GM12873 (cell line): ENCODE results near the gene LMNA.

Experiments
- TF ChIP-seq, protein P1 (sequence below): IDR thresholded peaks from 2 replicates; pipeline ENCODE4 v1.5.1; 2012; ENCODE audit warnings: low read depth, mild to moderate bottlenecking, moderate library complexity, low read length, control low read depth; ENCODE audit not compliant: insufficient read depth; ENCODE audit errors: missing control alignments

The LMNA gene

DNA sequence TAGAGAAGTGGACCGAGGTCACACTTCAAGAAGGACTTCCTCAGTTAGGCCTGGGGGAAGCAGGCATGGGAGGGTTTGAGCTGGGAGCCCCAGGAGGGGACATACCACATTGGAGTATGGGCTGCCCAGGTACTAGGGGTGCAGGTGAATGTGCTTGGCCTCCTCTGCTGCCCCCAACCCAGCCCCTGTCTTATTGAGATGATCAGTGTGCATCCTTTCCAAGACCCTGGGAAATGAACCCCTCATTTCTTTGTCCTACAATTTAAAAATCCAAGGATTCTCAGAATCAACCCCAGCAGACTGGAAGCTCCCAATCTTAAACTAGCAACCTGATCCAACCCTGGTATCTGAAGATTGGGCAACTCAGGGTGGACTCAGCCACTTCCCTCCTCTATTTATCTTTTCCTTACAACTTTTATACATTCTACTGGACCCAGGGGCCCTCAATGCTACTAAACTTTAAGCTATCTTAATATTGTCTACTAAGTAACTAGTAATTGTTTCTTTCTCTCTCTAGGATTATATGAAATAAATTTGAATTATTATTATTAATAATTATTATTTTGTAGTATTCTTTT, 41.3 kb upstream of the LMNA start:
- TF ChIP-seq, protein P1, sequence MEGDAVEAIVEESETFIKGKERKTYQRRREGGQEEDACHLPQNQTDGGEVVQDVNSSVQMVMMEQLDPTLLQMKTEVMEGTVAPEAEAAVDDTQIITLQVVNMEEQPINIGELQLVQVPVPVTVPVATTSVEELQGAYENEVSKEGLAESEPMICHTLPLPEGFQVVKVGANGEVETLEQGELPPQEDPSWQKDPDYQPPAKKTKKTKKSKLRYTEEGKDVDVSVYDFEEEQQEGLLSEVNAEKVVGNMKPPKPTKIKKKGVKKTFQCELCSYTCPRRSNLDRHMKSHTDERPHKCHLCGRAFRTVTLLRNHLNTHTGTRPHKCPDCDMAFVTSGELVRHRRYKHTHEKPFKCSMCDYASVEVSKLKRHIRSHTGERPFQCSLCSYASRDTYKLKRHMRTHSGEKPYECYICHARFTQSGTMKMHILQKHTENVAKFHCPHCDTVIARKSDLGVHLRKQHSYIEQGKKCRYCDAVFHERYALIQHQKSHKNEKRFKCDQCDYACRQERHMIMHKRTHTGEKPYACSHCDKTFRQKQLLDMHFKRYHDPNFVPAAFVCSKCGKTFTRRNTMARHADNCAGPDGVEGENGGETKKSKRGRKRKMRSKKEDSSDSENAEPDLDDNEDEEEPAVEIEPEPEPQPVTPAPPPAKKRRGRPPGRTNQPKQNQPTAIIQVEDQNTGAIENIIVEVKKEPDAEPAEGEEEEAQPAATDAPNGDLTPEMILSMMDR = no peak

DNA sequence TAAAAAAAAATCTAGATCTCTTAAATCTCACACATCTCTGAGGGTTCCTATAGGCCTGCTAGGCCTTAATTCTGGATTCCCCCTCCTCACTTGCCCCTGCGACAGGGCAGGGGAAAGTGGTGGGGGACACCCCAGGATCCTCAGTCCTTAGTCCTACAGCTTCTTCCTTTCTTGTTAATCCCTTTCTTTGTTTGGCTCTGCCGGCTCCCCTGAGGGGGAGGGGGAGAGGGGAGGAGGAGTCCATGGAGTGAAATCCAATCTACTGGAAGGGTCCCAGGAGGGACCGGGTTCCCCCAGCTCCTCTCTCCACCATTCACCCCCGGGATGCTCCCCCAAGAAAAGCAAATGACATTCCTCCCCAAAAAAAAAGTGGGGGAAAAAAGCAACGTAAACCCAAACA, 40.8 kb upstream of the LMNA start:
- TF ChIP-seq, protein P1 = no peak

DNA sequence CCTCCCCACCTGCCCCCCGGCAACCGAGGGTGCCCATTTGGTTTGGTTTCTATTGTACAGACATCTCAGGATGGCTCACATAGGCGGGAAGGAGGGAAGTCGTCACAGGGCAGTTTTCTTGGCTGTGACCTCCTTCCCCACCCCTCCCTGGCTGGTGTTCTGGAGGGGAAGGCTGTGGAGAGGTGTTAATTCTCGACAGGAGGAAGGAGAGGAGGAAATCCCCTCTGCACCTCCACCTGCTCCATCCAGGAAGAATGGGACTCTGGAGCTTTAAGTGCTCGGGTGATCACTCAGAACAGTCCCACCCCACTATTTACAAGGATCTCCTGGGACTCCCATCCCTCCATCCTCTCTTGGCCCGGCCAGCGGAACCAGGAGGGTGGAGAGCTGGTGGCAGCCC, 39.9 kb upstream of the LMNA start:
- TF ChIP-seq, protein P1 = no peak

DNA sequence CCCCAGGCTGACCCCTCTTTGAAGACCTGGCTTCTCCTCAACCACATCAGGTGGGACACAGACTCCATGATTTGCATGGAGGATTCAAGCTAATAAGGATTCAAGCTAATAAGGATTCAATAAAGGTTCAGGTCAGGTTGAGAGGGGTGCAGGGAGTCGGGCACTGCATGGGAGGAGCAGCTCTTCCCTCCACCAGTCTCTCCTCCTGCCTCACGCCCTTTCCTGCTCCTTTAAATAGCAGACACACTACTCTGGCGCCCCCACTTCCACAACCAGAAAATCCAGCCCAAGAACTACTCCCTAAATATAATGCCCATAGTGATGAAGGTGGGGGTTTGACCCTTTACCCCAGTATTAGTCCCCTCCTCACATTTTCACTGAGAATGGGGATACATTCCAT, 39.3 kb upstream of the LMNA start:
- TF ChIP-seq, protein P1 = no peak

DNA sequence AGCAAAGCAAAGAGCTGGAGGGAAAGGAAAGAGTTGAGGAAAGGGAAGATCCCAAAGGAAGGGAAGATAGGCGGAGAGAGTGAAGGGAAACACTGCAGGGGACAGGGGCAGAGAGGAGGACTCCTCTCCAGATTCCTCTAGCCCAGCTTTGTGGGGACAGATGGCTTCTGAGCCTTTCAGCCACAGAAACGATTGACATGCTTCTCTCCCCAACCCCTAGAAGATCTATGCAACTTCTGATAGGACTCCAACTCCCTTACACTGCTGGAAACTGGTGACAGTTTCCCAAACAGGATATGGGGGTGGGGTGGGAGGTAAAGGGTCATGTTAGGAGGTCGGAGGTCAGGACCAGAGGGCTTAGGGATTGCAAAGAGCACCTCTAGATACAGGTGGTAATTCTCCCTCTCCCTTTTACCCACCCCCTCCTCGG, 38.7 kb upstream of the LMNA start:
- TF ChIP-seq, protein P1 = no peak

DNA sequence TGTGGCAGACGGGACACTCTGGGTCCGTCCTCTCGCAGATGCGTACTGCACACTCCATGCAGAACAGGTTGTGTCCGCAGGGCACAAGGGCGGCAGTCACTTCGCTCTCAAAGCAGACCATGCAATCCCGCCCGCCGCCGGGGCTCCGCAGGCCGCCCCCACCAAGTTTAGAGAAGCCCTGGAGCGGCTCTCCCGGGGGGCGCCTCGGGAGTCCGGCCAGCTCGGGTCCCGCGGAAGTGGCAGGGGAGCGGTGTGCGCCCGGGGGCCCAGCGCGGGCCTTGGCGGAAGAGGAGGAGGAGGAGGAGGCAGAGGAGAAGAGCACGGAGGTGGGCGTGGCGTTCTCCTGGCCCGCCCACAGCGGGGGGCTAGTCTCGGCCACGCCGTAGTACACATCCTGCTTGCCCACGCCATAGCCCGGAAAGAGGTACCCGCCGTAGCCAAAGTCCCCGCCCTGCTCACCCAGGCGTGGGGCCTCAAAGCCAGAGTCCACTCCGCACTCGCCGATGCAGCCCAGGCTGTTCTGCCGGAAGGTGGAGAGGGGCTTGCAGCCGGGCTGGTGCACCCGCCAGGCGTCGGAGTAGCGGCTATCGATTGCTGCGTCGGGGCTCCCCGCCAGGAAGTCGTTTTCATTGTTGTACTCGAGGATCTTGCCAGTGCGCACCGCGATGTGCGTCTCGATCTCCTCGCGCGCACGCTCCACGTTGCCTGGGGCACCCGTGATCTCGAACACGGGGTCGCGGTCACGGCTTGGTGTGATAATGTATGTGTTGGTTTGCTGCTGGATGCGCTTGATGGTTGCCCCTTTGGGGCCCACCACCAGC, 37.7 kb upstream of the LMNA start:
- TF ChIP-seq, protein P1 = no peak

DNA sequence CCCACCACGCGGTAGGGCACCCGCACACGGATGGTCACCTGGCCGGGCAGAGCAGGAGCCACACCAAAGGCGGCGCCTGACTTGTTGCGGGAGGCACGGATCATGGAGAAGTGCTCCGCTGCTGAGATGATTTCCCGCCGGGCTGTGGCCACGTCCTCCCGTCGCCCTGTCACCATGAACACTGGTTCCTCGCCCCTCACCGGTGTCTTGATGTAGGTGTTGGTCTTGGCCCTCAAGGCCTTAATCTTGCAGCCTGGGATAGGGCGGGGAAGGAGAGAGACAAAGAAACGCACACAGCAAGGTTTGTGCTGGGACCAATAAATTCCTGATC, 37.1 kb upstream of the LMNA start:
- TF ChIP-seq, protein P1 = no peak
